ENCODE results near the gene PLEKHO2. TPM values are rescaled to one million over a fixed set of nuclear protein-coding genes. Genes with fewer than 3 reads are reported as not detected.

Gene PLEKHO2
- polyA plus RNA-seq, 3 donors, result 54.1 to 93.5 (median 78.0) TPM

- Mint-ChIP-seq H3K27me3 (ENCODE audit: low read depth in 3 of 3) (peaks cover 0 to 3% (median 0%) of the 10 kb centered on the region in 3 donors), H3K27ac (peak overlapping the region; percentile 45 to 95 (median 74)), H3K36me3 (peaks cover 49 to 78% of the 10 kb centered on the region in 2 donors), H3K4me3 (peak overlapping the region in 1 of 2 donors; percentile 1), H3K4me1 (peaks cover 87% of the 10 kb centered on the region), H3K9me3 (no peaks in the 10 kb centered on the region)
- Histone ChIP-seq H3K4me1 (ENCODE audit: control insufficient read depth in 1 of 2, insufficient read depth in 2 of 2, low read length in 2 of 2) (peaks cover 84 to 93% of the 10 kb centered on the region in 2 donors), H3K79me2 (ENCODE audit: insufficient read depth, low read length) (peaks cover 98% of the 10 kb centered on the region), H3K9ac (ENCODE audit: insufficient read depth, low read length, poor library complexity, severe bottlenecking) (peak overlapping the region; percentile 16), H3K4me2 (replicated peaks; ENCODE audit: extremely low read depth, low read length, poor library complexity, severe bottlenecking) (peak overlapping the region; percentile 99), H3K4me3 (replicated peaks in 1 of 3; ENCODE audit: low read depth in 2 of 3, low read length in 3 of 3) (peak overlapping the region in 1 of 3 experiments; percentile 100), H3K36me3 (replicated peaks in 1 of 2; ENCODE audit: control insufficient read depth in 1 of 2, insufficient read depth in 2 of 2, low read length in 2 of 2) (peaks cover 45 to 59% of the 10 kb centered on the region in 2 donors), H3K27me3 (ENCODE audit: control insufficient read depth in 2 of 2, insufficient read depth in 2 of 2, low read length in 2 of 2) (no peaks in the 10 kb centered on the region), H2AFZ (ENCODE audit: insufficient read depth, low read depth, low read length, poor library complexity, severe bottlenecking) (no peak overlapping the region), H3K27ac (ENCODE audit: low read depth in 1 of 2, low read length in 2 of 2) (peak overlapping the region; percentile 33 to 87), H3K9me3 (replicated peaks in 1 of 2; ENCODE audit: control insufficient read depth in 1 of 2, insufficient read depth in 1 of 2, low read length in 2 of 2) (no peaks in the 10 kb centered on the region), H4K20me1 (ENCODE audit: insufficient read depth, low read length) (peaks cover 100% of the 10 kb centered on the region)
- TF ChIP-seq CTCF (IDR thresholded peaks at IDR 0.05), result no peak
- no peak for DNase-seq
- WGBS (ENCODE audit: insufficient coverage), result no CpG with 5 or more reads among the region's 3 CpGs
- intact Hi-C loops (cut with micrococcal nuclease), result loop anchor here (5.0 to 10.0 kb wide), 2 partner anchors 60 to 137 kb away; partner anchors contain the start of gene SPG21 (in 1 of the 2)
Measured at GRCh38 chr15:64847448-64847847, 5.7 kb downstream of the PLEKHO2 start.

- no peak for DNase-seq
- Histone ChIP-seq H3K4me1 (ENCODE audit: control insufficient read depth in 1 of 2, insufficient read depth in 2 of 2, low read length in 2 of 2) (peaks cover 86 to 99% of the 10 kb centered on the region in 2 donors), H4K20me1 (ENCODE audit: insufficient read depth, low read length) (peaks cover 100% of the 10 kb centered on the region), H3K27me3 (ENCODE audit: control insufficient read depth in 2 of 2, insufficient read depth in 2 of 2, low read length in 2 of 2) (no peaks in the 10 kb centered on the region), H3K36me3 (replicated peaks in 1 of 2; ENCODE audit: control insufficient read depth in 1 of 2, insufficient read depth in 2 of 2, low read length in 2 of 2) (peaks cover 45 to 66% of the 10 kb centered on the region in 2 donors), H3K4me2 (replicated peaks; ENCODE audit: extremely low read depth, low read length, poor library complexity, severe bottlenecking) (peak overlapping the region; percentile 99), H3K79me2 (ENCODE audit: insufficient read depth, low read length) (peaks cover 98% of the 10 kb centered on the region), H2AFZ (ENCODE audit: insufficient read depth, low read depth, low read length, poor library complexity, severe bottlenecking) (no peak overlapping the region), H3K9me3 (replicated peaks in 1 of 2; ENCODE audit: control insufficient read depth in 1 of 2, insufficient read depth in 1 of 2, low read length in 2 of 2) (no peaks in the 10 kb centered on the region), H3K9ac (ENCODE audit: insufficient read depth, low read length, poor library complexity, severe bottlenecking) (peak overlapping the region; percentile 16), H3K4me3 (replicated peaks in 1 of 3; ENCODE audit: low read depth in 2 of 3, low read length in 3 of 3) (peak overlapping the region in 1 of 3 experiments; percentile 100), H3K27ac (ENCODE audit: low read depth in 1 of 2, low read length in 2 of 2) (peak overlapping the region; percentile 47 to 87)
- Mint-ChIP-seq H3K36me3 (peaks cover 52 to 84% of the 10 kb centered on the region in 2 donors), H3K4me1 (peaks cover 91% of the 10 kb centered on the region), H3K27ac (peak overlapping the region; percentile 27 to 89 (median 82)), H3K4me3 (no peak overlapping the region), H3K9me3 (no peaks in the 10 kb centered on the region), H3K27me3 (ENCODE audit: low read depth in 3 of 3) (peaks cover 0 to 3% (median 0%) of the 10 kb centered on the region in 3 donors)
- no peak for TF ChIP-seq CTCF (IDR thresholded peaks at IDR 0.05)
- intact Hi-C loops (cut with micrococcal nuclease), result loop anchor here (5.0 to 10.0 kb wide), 2 partner anchors 59 to 137 kb away; partner anchors contain the start of gene SPG21 (in 1 of the 2)
- 92% methylated on average over 7 of the region's 8 CpGs for WGBS (ENCODE audit: insufficient coverage)
Measured at GRCh38 chr15:64847876-64848716, 6.4 kb downstream of the PLEKHO2 start.

Data from CD14-positive monocyte (primary cell).